SH-SY5Y (cell line): ENCODE measurements around the gene NRARP.

Experiments
- GATA2 ChIP-seq: IDR thresholded peaks from 2 replicates; pipeline ENCODE4 v1.6.1; 2011; ENCODE audit warnings: mild to moderate bottlenecking, low read depth, low read length
- GATA3 ChIP-seq: IDR thresholded peaks from 2 replicates; pipeline ENCODE4 v1.6.1; 2011; ENCODE audit warnings: low read depth, mild to moderate bottlenecking, low read length, moderate library complexity

DNA sequence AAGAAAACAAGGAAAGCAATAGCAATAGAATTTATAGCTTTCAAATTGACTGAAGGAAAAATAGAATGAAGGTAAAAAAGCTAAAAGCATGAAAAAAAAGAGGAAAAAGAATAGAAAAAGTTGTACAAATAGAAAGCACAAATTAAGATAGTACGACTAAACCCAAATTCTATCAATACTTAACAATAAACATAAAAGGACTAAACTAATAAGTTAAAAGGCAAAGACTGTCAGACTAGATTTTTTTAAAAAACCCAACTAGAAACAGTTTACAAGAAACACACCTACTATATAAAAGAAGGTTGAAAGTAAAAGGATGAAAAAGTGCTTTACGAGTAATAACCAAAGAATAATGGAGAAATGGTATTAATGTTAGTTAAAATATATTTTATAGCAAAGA is 34.7 kb upstream of the NRARP start:
- TF ChIP-seq GATA3 (no peak), GATA2 (no peak)
